ENCODE measurements around the gene LGALS7. TPM values are rescaled to one million over a fixed set of nuclear protein-coding genes. Genes with fewer than 3 reads are reported as not detected.

LGALS7 gene
- total and polyA plus RNA-seq, 2 of the 4 experiments (the other 2 are of a cell fraction): not detected

- H2BK15ac ChIP-seq (ENCODE audit: low read depth, low read length): no peak overlapping the region
- H4K8ac ChIP-seq (ENCODE audit: low read depth in 2 of 2, low read length in 2 of 2): no peak overlapping the region
- H3K14ac ChIP-seq (replicated peaks; ENCODE audit: low read depth, low read length): no peak overlapping the region
- H2BK120ac ChIP-seq (ENCODE audit: low read depth, low read length): no peak overlapping the region
- H3K27me3 ChIP-seq (ENCODE audit: control insufficient read depth, insufficient read depth, low read length): no peaks in the 10 kb centered on the region; the same call in 1 of the 2 replicates
- H2AFZ ChIP-seq (replicated peaks; ENCODE audit: low read length, poor library complexity): no peak overlapping the region
- no peak overlapping the region for H2AK5ac ChIP-seq (ENCODE audit: low read depth, low read length)
- no TSS peak for BruUV-seq (replicated peaks)
- H3K4me2 ChIP-seq (ENCODE audit: low read depth, low read length): no peak overlapping the region
- H3K27ac ChIP-seq (ENCODE audit: insufficient read depth, low read length): no peak overlapping the region
- H2BK20ac ChIP-seq (ENCODE audit: low read depth, low read length): no peak overlapping the region
- no peak overlapping the region for H3K56ac ChIP-seq (ENCODE audit: extremely low read depth, insufficient read depth, low read length)
- dilution Hi-C loops (cut with HindIII; ENCODE audit: low sequenced_read_pairs, unreplicated experiment) (no loop called here), intact Hi-C loops (cut with micrococcal nuclease) (no loop called here), in situ Hi-C loops (cut with MboI; ENCODE audit: low sequenced_read_pairs) (loop anchor here (25.0 kb wide), 1 partner anchor 167 kb away; the partner anchor contains the start of gene CCER2)
- no peak for TF ChIP-seq SMC3 (IDR thresholded peaks at IDR 0.05; ENCODE audit: low read depth, low read length)
- no peak for TF ChIP-seq CEBPB (IDR thresholded peaks at IDR 0.05; ENCODE audit: low read depth, low read length)
- no peak for TF ChIP-seq MXI1 (IDR thresholded peaks at IDR 0.05; ENCODE audit: borderline replicate concordance, low read depth, low read length)
- no peak for TF ChIP-seq RCOR1 (IDR thresholded peaks at IDR 0.05; ENCODE audit: insufficient replicate concordance, low read length)
- TF ChIP-seq, protein P1, sequence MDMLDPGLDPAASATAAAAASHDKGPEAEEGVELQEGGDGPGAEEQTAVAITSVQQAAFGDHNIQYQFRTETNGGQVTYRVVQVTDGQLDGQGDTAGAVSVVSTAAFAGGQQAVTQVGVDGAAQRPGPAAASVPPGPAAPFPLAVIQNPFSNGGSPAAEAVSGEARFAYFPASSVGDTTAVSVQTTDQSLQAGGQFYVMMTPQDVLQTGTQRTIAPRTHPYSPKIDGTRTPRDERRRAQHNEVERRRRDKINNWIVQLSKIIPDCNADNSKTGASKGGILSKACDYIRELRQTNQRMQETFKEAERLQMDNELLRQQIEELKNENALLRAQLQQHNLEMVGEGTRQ (IDR thresholded peaks at IDR 0.05; ENCODE audit: low read depth, low read length): no peak
- no peak for TF ChIP-seq RAD21 (IDR thresholded peaks at IDR 0.05; ENCODE audit: low read length)
- TF ChIP-seq, protein P2, sequence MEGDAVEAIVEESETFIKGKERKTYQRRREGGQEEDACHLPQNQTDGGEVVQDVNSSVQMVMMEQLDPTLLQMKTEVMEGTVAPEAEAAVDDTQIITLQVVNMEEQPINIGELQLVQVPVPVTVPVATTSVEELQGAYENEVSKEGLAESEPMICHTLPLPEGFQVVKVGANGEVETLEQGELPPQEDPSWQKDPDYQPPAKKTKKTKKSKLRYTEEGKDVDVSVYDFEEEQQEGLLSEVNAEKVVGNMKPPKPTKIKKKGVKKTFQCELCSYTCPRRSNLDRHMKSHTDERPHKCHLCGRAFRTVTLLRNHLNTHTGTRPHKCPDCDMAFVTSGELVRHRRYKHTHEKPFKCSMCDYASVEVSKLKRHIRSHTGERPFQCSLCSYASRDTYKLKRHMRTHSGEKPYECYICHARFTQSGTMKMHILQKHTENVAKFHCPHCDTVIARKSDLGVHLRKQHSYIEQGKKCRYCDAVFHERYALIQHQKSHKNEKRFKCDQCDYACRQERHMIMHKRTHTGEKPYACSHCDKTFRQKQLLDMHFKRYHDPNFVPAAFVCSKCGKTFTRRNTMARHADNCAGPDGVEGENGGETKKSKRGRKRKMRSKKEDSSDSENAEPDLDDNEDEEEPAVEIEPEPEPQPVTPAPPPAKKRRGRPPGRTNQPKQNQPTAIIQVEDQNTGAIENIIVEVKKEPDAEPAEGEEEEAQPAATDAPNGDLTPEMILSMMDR (conservative IDR thresholded peaks at IDR 0.05; ENCODE audit: low read depth, low read length): no peak
- DNase-seq (no peak), ATAC-seq (ENCODE audit: low read depth) (no peak)
- 100% methylated on average over 1 of the region's 6 CpGs; no CpG with 5 or more reads in 1 of the 2 experiments for WGBS, 2 experiments (ENCODE audit: extremely low coverage in 2 of 2, insufficient read length in 1 of 2)
- no peak overlapping the region for H4K91ac ChIP-seq (ENCODE audit: insufficient read depth, low read depth, low read length)
- no peaks in the 10 kb centered on the region for H3K36me3 ChIP-seq (ENCODE audit: control insufficient read depth, insufficient read depth, low read length)
- no peak overlapping the region for H3K18ac ChIP-seq (ENCODE audit: low read depth, low read length)
- H3K4me3 ChIP-seq (ENCODE audit: insufficient read depth, low read depth, low read length): no peak overlapping the region
- H4K20me1 ChIP-seq (ENCODE audit: insufficient read depth, low read length): no peaks in the 10 kb centered on the region
- no peak overlapping the region for H3K9ac ChIP-seq (ENCODE audit: low read depth, low read length)
- ChIA-PET CTCF (no interaction called here), POLR2A (ENCODE audit: unreplicated experiment) (no interaction called here)
- no peak overlapping the region for H4K5ac ChIP-seq (ENCODE audit: low read depth, low read length)
- H3K23ac ChIP-seq (ENCODE audit: low read depth, low read length): no peak overlapping the region
- no peaks in the 10 kb centered on the region for H3K9me1 ChIP-seq (ENCODE audit: insufficient read depth, low read length)
- H3K9me3 ChIP-seq (ENCODE audit: control insufficient read depth, insufficient read depth, low read length): no peaks in the 10 kb centered on the region
- no peak overlapping the region for H2BK5ac ChIP-seq (ENCODE audit: low read depth, low read length, poor library complexity, severe bottlenecking)
- H3K79me1 ChIP-seq (ENCODE audit: low read depth in 1 of 2, low read length in 2 of 2): no peaks in the 10 kb centered on the region
- H3K4ac ChIP-seq (ENCODE audit: low read depth, low read length): no peak overlapping the region
- no peaks in the 10 kb centered on the region for H3K4me1 ChIP-seq (ENCODE audit: control insufficient read depth, insufficient read depth, low read length)
- H2AK9ac ChIP-seq (replicated peaks; ENCODE audit: low read depth, low read length, poor library complexity): no peak overlapping the region
These were observed 28.4 kb downstream of the LGALS7 start for GRCh38 chr19:38744874-38745273.
